Heart left ventricle (tissue), 16 donors: Measurements from ENCODE around the gene POMGNT2. TPM values are rescaled to one million over a fixed set of nuclear protein-coding genes. Genes with fewer than 3 reads are reported as not detected.
"Not testable (repeated sequence)": the region's sequence is repeated elsewhere in the genome, so short reads cannot be mapped to it uniquely, and the experiment has no call there.

Source experiments
- ATAC-seq, 4 donors: fragments of 200-7000 bp; cut with Tn5 transposase; one replicate each; pipeline ENCODE4 v1.9.1; 2020 to 2022; ENCODE audit warnings: moderate library complexity in 4 of 4, mild to moderate bottlenecking in 3 of 4, moderate number of reproducible peaks in 1 of 4
- DNase-seq, 5 donors: peaks; one replicate each; pipeline ENCODE4 v3.0.0-alpha.2; 2020
- H3K27ac ChIP-seq, 12 donors: fragments of 200-600 bp; sonication (generic) in 4 of 12; one replicate each; pipeline versions ENCODE4 v1.5.0 to v1.8.0; 2016 to 2022; ENCODE audit warnings: mild to moderate bottlenecking in 2 of 12
- H3K27me3 ChIP-seq, 9 donors: fragments of 200-600 bp; sonication (generic) in 2 of 9; one replicate each; pipeline versions ENCODE4 v1.5.1 to v1.8.0; 2016 to 2022; ENCODE audit warnings: mild to moderate bottlenecking in 3 of 9
- H3K36me3 ChIP-seq, 9 donors: fragments of 200-600 bp; sonication (generic) in 2 of 9; one replicate each; pipeline versions ENCODE4 v1.5.0 to v1.8.0; 2018 to 2022; ENCODE audit warnings: mild to moderate bottlenecking in 2 of 9
- H3K4me1 ChIP-seq, 12 donors: fragments of 200-600 bp; sonication (generic) in 4 of 12; one replicate each; pipeline versions ENCODE4 v1.5.0 to v1.8.0; 2016 to 2022; ENCODE audit warnings: mild to moderate bottlenecking in 3 of 12
- H3K4me3 ChIP-seq, 12 donors: fragments of 200-600 bp; sonication (generic) in 4 of 12; one replicate each; pipeline versions ENCODE4 v1.5.0 to v1.8.0; 2017 to 2022; ENCODE audit warnings: mild to moderate bottlenecking in 9 of 12, moderate library complexity in 4 of 12
- H3K9me3 ChIP-seq, 12 donors: fragments of 200-600 bp; sonication (generic) in 4 of 12; one replicate each; pipeline versions ENCODE4 v1.5.0 to v1.8.0; 2016 to 2022; ENCODE audit warnings: mild to moderate bottlenecking in 1 of 12
- POLR2A ChIP-seq, 2 donors: fragments of 450-650 bp; IDR thresholded peaks; one replicate each; pipeline ENCODE4 v1.6.1; 2017; ENCODE audit warnings: antibody characterized with exemption in 2 of 2, mild to moderate bottlenecking in 2 of 2, moderate library complexity in 2 of 2
- WGBS, 4 donors: extraction: QIAGEN DNeasy Blood & Tissue Kit in 2 of 4; methylation state at CpG; one replicate each; pipeline versions ENCODE4 v1.1.5 to v1.1.7; 2013 to 2018; 5-methylcytosine and 5-hydroxymethylcytosine counted together
- intact Hi-C, 10 donors: fragments of 100-400 bp; cut with DNase I; formaldehyde crosslinking; loops; one replicate each; pipeline versions ENCODE4 v1.11.1 to v1.14.2; 2022
- polyA plus RNA-seq, 2 donors: library from polyadenylated mRNA; stranded (reverse); fragments of 200-250 nt; gene quantifications; one replicate each; pipeline ENCODE4 v1.2.3, GENCODE V29; 2013
- total RNA-seq, 9 donors: library from RNA; depleted of rRNA in 2 of 9; stranded (reverse); fragments of >200 nt in 2 of 9; fragmentation: NEBNext Ultra II Directional in 3 of 9; extraction: Animal tissue kit (Norgen Biotek cat#: 25700) in 3 of 9; gene quantifications; one replicate each; pipeline versions ENCODE4 v1.1.0 to v1.2.4, GENCODE V29; 2016 to 2023
- TF ChIP-seq, protein P1 (sequence below), 12 donors: fragments of 200-600 bp; sonication (generic) in 4 of 12; IDR thresholded peaks; one replicate each; pipeline versions ENCODE4 v1.5.0 to v1.8.0; 2018 to 2022; ENCODE audit warnings: antibody characterized with exemption in 12 of 12, mild to moderate bottlenecking in 5 of 12
- donor health status: ischemic (EF 13 %, LVEDD 7.1; RV severe dilation, severe dysfunction).
- donor health status: healthy with polysubstance abuse.
- donor health status: DM: no; HTN: yes; CAD: no.
- donor health status: DM: no; HTN: no; CAD: no.
- donor health status: ischemic (EF 25% LVEDD 6.9; RV normal size, moderate dysfunction).
- donor health status: ischemic (EF 25% LVEDD 5.7; RV mildly dilated, moderate dysfunction).
- donor health status: healthy.
- donor health status: DM: yes; HTN: yes; CAD: no.
- donor health status: ischemic (EF 35%, LVEDD 5.7; RV mildly dilated, moderate dysfunction).
- donor health status: nonischemic (EF 11% LVEDD 7.7; RV severe dilation, severe dysfunction).
- donor health status: DM: yes; HTN: yes; CAD: no.
- donor health status: PGD.
- donor health status: ischemic (EF 29% LVEDD 5.4; RV normal size, mild dysfunction).
- donor health status: nonischemic (EF 23%, LVEDD 6.1; RV moderate dilation, normal function).

Gene POMGNT2
- total and polyA plus RNA-seq, 11 donors = 9.1 to 36.0 (median 18.5) TPM

DNA sequence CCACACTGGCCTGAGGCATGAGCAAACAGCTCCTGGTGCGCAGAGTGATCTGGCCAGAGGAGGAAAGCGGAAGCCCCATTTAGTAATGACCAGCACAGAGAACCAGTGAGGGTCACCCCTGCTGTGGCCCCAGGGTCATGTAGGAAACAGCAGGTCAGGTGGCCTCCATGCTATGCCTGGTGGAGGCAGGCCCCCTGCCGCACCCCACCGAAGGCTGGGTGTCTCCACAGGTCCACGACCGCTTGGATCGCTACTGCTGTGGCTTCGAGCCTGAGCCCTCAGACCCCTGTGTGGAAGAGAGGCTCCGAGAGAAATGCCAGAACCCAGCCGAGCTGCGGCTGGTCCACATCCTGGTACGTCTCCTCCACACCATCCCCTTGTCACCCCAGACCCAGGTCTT is 52.6 kb downstream of the POMGNT2 start:
- Histone ChIP-seq H3K4me1 (no peaks in the 10 kb centered on the region), H3K9me3 (peaks cover 0 to 37% (median 19%) of the 10 kb centered on the region in 12 donors), H3K36me3 (no peaks in the 10 kb centered on the region), H3K27ac (no peak overlapping the region), H3K4me3 (no peak overlapping the region), H3K27me3 (no peaks in the 10 kb centered on the region)
- ATAC-seq (no peak), DNase-seq (no peak)
- no peak for TF ChIP-seq POLR2A (IDR thresholded peaks at IDR 0.05)
- TF ChIP-seq, protein P1, sequence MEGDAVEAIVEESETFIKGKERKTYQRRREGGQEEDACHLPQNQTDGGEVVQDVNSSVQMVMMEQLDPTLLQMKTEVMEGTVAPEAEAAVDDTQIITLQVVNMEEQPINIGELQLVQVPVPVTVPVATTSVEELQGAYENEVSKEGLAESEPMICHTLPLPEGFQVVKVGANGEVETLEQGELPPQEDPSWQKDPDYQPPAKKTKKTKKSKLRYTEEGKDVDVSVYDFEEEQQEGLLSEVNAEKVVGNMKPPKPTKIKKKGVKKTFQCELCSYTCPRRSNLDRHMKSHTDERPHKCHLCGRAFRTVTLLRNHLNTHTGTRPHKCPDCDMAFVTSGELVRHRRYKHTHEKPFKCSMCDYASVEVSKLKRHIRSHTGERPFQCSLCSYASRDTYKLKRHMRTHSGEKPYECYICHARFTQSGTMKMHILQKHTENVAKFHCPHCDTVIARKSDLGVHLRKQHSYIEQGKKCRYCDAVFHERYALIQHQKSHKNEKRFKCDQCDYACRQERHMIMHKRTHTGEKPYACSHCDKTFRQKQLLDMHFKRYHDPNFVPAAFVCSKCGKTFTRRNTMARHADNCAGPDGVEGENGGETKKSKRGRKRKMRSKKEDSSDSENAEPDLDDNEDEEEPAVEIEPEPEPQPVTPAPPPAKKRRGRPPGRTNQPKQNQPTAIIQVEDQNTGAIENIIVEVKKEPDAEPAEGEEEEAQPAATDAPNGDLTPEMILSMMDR (IDR thresholded peaks at IDR 0.05) = no peak
- intact Hi-C loops = no loop called here
- WGBS, 4 donors = 93 to 96% (median 94%) methylated on average over 4 to 12 of the region's 12 CpGs

DNA sequence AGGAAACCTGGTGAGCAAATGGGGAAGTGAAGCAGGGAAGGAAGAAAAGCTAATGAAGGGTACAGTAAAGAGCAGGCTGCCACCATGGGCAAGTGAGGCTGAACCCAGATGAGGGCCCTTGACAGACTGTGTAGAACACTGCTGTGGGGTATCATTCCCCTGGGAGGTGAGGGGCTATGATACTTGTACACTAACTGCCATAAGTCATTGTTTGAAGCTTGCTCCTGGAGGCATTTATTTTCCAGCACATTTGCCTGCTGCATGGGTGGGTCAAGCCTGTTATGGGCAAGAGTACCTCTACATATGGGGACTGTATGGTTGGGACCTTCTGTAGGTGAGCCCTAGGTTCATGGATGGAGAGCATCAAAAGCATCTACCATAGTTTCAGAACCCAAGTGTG is 57.4 kb downstream of the POMGNT2 start:
- H3K27ac ChIP-seq = no peak overlapping the region
- H3K4me3 ChIP-seq = no peak overlapping the region
- intact Hi-C loops = no loop called here
- peaks cover 0 to 66% (median 30%) of the 10 kb centered on the region in 12 donors for H3K9me3 ChIP-seq
- TF ChIP-seq, protein P1 (IDR thresholded peaks at IDR 0.05) = no peak
- TF ChIP-seq POLR2A (IDR thresholded peaks at IDR 0.05) = no peak
- no peaks in the 10 kb centered on the region for H3K4me1 ChIP-seq
- H3K36me3 ChIP-seq = no peaks in the 10 kb centered on the region
- H3K27me3 ChIP-seq = no peaks in the 10 kb centered on the region
- ATAC-seq (no peak), DNase-seq (no peak)

DNA sequence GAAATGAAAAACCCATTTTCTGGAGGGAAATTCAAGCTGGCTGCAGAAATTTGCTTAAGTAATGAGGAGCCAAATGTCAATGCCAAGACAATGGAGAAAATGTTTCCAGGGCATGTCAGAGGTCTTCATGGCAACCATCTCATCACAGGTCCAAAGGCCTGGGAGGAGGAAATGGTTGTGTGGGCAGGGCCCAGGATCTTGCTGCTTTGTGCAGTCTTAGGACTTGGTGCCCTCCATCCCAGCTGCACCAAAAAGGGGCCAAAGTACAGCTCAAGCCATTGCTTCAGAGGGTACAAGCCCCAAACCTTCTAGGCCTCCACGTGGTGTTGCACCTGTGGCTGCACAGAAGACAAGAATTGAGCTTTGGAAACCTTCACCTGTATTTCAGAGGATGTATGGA is 59.3 kb downstream of the POMGNT2 start:
- Histone ChIP-seq H3K27ac (no peak overlapping the region), H3K9me3 (peaks cover 0 to 64% (median 30%) of the 10 kb centered on the region in 12 donors), H3K4me3 (no peak overlapping the region), H3K36me3 (no peaks in the 10 kb centered on the region), H3K4me1 (peaks cover 0 to 6% (median 0%) of the 10 kb centered on the region in 12 donors), H3K27me3 (no peaks in the 10 kb centered on the region)
- no peak for ATAC-seq
- WGBS, 4 donors = 32 to 56% (median 44%) methylated on average over 1 of the region's 1 CpG
- TF ChIP-seq POLR2A (IDR thresholded peaks at IDR 0.05) = no peak
- TF ChIP-seq, protein P1 (IDR thresholded peaks at IDR 0.05) = no peak
- intact Hi-C loops = no loop called here
- DNase-seq = no peak

DNA sequence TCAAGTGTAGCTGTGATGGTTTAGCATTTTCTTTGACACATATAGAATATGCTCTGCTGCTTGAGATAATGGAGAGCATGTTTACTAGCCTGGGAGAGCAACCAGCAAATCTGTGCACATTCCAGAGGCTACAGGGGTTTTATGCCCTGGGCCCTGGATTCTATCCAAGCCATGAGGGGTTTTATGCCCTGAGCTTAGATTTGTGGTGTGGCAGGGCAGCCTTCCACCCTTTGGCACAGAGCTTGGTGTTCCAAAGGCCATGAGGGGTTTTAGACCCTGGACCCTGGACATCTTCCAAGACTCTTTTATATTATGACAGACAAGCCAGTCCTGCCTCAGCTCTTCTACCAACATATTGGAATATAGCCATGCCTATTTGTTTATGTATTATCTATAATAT is 60.8 kb downstream of the POMGNT2 start:
- DNase-seq, intact Hi-C loops, H3K27ac ChIP-seq, H3K4me3 ChIP-seq, H3K4me1 ChIP-seq, ATAC-seq, H3K36me3 ChIP-seq, H3K27me3 ChIP-seq: not testable (repeated sequence)
- peaks cover 0 to 49% (median 20%) of the 10 kb centered on the region in 12 donors for H3K9me3 ChIP-seq

DNA sequence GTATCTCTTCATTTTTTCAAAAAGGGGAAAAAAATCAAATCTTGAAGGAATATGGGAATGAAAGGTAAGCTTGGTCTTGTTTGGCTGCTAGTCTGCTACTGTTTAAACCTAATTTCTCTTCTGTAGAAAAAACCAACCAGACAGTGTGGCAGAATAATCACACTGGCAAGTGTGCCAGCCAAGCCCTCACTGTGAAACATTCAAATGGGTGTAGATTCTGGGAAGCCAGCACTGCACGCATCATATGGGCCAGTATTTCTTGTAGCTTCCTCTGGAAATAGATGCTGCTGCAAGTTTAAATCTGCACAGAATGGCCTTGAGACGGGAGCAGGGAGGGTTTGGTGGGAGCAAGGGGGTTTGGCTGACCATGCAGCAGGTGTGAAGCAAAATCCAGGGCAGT is 62.1 kb downstream of the POMGNT2 start:
- H3K27me3 ChIP-seq = no peaks in the 10 kb centered on the region
- no peak overlapping the region for H3K4me3 ChIP-seq
- peaks cover 0 to 6% (median 0%) of the 10 kb centered on the region in 12 donors for H3K4me1 ChIP-seq
- DNase-seq = no peak
- H3K36me3 ChIP-seq = no peaks in the 10 kb centered on the region
- intact Hi-C loops = no loop called here
- ATAC-seq = no peak
- no peak for TF ChIP-seq POLR2A (IDR thresholded peaks at IDR 0.05)
- TF ChIP-seq, protein P1 (IDR thresholded peaks at IDR 0.05) = no peak
- peaks cover 0 to 36% (median 11%) of the 10 kb centered on the region in 12 donors for H3K9me3 ChIP-seq
- 81 to 94% (median 90%) methylated on average over 2 of the region's 2 CpGs for WGBS, 4 donors
- H3K27ac ChIP-seq = no peak overlapping the region
